Adipocyte (in vitro differentiated cells): Measurements from ENCODE around the gene TRIM61.
"Not testable (repeated sequence)": the region's sequence is repeated elsewhere in the genome, so short reads cannot be mapped to it uniquely, and the experiment has no call there.

Experiments
- DNase-seq: peaks from one replicate; pipeline ENCODE4 v3.0.0-alpha.2; 2015; ENCODE audit warnings: low read depth
- H3K27me3 ChIP-seq: replicated peaks from 2 replicates; pipeline ENCODE4 v1.7.0; 2013; ENCODE audit warnings: mild to moderate bottlenecking, low read length, moderate library complexity; ENCODE audit not compliant: control insufficient read depth, insufficient read depth
- H3K36me3 ChIP-seq: 2 replicates; pipeline ENCODE4 v1.7.0; 2013; ENCODE audit warnings: low read length, mild to moderate bottlenecking, moderate library complexity; ENCODE audit not compliant: control insufficient read depth, insufficient read depth, severe bottlenecking
- H3K4me1 ChIP-seq: 2 replicates; pipeline ENCODE4 v1.7.0; 2013; ENCODE audit warnings: mild to moderate bottlenecking, low read length, moderate library complexity; ENCODE audit not compliant: control insufficient read depth, insufficient read depth
- H3K4me3 ChIP-seq: 2 replicates; pipeline ENCODE4 v1.7.0; 2013; ENCODE audit warnings: mild to moderate bottlenecking, low read length, moderate library complexity
- H3K9ac ChIP-seq: 2 replicates; pipeline ENCODE4 v1.7.0; 2013; ENCODE audit warnings: mild to moderate bottlenecking, low read length, moderate library complexity
- H3K9me3 ChIP-seq: 2 replicates; pipeline ENCODE4 v1.7.0; 2013; ENCODE audit warnings: mild to moderate bottlenecking, low read length, moderate library complexity; ENCODE audit not compliant: control insufficient read depth

TRIM61 gene

DNA sequence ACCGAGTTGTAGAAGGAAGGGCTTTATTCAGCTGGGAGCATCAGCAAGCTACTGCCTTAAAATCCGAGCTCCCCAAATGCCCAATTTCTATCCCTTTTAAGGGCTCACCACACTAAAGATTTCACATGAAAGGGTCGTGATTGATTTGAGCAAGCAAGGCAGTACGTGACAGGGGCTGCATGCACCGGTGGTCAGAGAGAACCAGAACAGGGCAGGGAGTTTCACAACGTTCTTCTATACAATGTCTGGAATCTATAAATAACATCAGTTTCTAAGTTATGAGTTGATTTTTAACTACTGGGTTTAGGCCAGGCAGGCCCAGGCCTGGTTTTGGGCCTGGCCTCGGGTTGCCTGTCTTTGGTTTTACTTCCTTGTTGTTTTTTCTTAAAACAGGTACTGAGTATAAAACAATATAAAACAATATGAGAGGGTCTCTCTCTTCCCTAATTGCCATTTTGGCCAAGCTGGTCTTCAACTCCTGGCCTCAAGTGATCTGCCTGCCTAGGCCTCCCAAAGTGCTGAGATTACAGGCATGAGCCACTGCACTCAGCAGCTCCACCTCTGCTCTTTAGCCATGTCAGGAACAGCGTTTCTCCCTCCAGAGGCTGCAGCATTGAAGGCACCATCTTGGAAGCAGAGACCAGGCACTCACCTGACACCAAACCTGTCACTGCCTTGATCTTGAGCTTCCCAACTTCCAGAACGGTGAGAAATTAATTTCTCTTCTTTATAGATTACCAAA is 41.4 kb downstream of the TRIM61 start:
- not testable (repeated sequence) for H3K36me3 ChIP-seq, H3K4me3 ChIP-seq, DNase-seq, H3K27me3 ChIP-seq, H3K9ac ChIP-seq, H3K9me3 ChIP-seq
- peaks cover 10% of the 10 kb centered on the region for H3K4me1 ChIP-seq

DNA sequence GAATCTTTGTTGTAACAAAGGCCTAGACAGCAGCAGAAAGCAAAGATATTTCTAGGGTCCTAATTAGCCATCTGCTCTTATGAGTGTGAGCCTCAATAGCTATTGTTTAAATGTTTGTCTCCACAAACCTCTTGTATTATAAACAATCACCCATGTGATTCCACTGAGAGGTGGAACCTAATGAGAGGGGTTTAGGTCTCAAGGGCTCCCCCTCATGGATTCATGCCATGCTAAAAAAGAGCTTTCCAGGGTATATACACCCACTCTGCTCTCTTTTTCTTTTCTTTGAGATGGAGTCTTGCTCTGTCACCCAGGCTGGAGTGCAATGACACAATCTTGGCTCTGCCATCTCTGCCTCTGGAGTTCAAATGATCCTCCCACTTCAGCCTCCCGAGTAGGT is 42.1 kb downstream of the TRIM61 start:
- peaks cover 10% of the 10 kb centered on the region for H3K4me1 ChIP-seq
- H3K27me3 ChIP-seq = no peaks in the 10 kb centered on the region
- no peaks in the 10 kb centered on the region for H3K9me3 ChIP-seq
- H3K9ac ChIP-seq = no peak overlapping the region
- no peaks in the 10 kb centered on the region for H3K36me3 ChIP-seq
- H3K4me3 ChIP-seq = no peak overlapping the region
- no peak for DNase-seq

DNA sequence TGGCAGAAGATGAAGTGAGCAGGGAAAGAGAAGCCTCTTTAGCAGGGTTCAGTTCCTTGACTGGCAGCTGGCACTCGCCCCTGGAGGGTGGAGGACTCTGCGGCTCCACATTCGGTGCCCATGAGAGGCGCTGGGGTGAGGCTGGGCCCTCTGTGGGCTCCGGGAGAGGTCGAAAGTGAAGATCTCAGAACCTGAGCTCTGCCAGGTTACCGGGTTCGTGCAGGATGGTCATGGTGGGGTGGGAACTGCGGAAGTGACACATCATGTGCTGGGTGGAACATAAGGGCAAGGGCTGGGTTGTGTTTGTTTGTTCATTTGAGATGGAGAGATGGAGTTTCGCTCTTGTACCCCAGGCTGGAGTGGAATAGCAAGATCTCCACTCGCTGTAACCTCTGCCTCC is 44.2 kb downstream of the TRIM61 start:
- Histone ChIP-seq H3K9me3 (no peaks in the 10 kb centered on the region), H3K36me3 (no peaks in the 10 kb centered on the region), H3K4me1 (peaks cover 10% of the 10 kb centered on the region), H3K27me3 (no peaks in the 10 kb centered on the region), H3K9ac (no peak overlapping the region), H3K4me3 (no peak overlapping the region)
- no peak for DNase-seq

DNA sequence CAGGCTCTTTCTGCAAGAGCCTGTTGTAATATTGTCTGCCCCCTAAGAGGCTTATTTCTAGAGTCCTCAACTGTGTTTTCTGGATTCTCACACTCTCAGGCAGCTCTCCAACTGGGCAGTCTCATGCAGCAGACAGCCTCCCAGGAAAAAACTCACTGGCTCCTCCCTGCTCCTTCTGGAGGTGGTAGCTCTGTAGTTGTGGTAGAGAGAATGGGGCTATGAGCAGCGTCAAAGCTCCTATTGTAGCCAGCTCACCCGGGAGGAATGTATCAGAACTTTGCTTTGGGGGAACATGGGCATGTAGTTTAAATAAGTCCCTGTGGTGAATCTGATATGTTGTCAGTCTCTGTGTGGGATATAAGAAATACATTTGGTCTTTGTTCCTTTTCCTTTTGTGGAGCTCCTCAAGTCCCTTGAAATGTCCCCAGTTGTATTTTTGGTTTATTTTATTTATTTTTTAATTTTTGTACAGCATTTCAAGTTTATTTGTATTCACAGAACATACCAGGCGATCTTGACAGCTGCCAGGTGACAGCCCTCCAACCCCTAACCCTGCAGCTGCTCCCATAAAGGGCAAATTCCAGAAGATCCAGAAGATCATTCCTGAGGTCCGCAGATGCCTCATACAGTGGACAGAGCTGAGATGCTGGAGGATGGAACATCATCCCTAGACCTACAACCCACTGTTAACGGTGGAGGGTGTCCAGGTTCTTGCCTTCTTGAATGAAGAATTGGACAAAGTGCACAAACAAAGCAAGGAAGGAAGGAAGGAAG is 45.7 kb downstream of the TRIM61 start:
- no peak overlapping the region for H3K4me3 ChIP-seq
- DNase-seq = no peak
- no peak overlapping the region for H3K9ac ChIP-seq
- no peaks in the 10 kb centered on the region for H3K27me3 ChIP-seq
- peaks cover 3% of the 10 kb centered on the region for H3K4me1 ChIP-seq
- no peaks in the 10 kb centered on the region for H3K9me3 ChIP-seq
- no peaks in the 10 kb centered on the region for H3K36me3 ChIP-seq

DNA sequence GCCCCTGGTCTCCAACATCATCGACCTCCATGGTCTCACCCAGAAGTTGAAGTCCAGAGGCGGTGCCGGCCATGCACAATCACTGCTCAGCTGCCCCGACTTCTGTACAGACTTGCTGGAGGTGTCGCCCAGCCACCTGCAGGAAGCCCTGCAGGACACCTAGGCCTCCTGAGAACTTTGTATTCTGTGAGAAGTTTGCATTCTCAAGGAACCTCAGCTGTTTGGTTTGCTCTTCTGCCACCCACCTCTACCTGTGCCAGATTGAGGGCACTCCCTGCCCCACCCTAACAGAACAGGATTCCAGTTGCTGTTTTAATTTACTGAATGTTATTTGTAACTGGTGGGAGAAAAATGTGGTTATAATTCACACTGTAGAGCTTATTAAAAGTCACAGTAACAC is 46.8 kb downstream of the TRIM61 start:
- DNase-seq = no peak
- Histone ChIP-seq H3K36me3 (no peaks in the 10 kb centered on the region), H3K4me1 (peaks cover 12% of the 10 kb centered on the region), H3K27me3 (no peaks in the 10 kb centered on the region), H3K4me3 (no peak overlapping the region), H3K9ac (no peak overlapping the region), H3K9me3 (no peaks in the 10 kb centered on the region)

DNA sequence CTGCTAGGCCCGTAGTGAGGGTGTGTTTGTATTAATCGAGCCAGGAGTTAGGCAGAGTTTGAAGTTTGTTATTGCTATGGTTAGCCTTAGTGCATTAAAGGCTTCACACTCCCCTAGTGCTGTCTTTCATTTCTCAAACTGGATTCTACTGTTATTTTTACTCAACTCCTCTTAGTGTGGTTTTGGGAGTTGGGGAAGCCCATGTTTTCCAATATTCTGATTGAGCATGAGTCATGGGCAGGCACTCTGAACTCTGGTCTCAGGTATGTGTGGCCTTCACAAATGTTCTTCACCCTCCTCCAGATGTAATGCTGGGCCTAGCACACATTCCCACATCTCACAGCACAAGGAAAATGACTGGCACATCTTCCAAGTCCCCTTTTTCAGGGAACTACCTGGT is 50.4 kb downstream of the TRIM61 start:
- not testable (repeated sequence) for H3K9ac ChIP-seq, DNase-seq, H3K27me3 ChIP-seq

DNA sequence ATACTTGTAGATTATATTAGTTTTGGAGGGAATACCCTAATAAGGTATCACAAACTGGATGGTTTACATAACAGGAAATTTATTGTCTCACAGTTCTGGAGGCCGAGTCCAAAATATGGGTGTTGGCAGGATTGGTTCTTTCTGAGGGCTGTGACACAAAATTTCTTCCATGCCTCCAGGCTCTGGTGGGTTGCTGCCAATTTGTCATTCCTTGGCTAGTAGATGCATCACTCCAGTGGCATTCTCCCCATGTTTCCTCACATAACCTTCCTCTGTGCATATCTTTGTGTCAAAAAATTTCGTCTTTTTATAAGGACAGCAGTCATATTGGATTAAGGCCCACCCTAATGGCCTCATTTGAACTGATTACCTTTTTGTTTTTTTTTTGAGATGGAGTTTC is 51.2 kb downstream of the TRIM61 start:
- Histone ChIP-seq H3K9ac (no peak overlapping the region), H3K4me1 (peaks cover 12% of the 10 kb centered on the region), H3K4me3 (no peak overlapping the region), H3K27me3 (no peaks in the 10 kb centered on the region), H3K36me3 (no peaks in the 10 kb centered on the region), H3K9me3 (no peaks in the 10 kb centered on the region)
- DNase-seq = peak; percentile 39

More for the DNA sequence above, 50.4 kb downstream of the TRIM61 start:
- peaks cover 12% of the 10 kb centered on the region for H3K4me1 ChIP-seq
- H3K4me3 ChIP-seq, H3K9me3 ChIP-seq, H3K36me3 ChIP-seq: not testable (repeated sequence)

DNA sequence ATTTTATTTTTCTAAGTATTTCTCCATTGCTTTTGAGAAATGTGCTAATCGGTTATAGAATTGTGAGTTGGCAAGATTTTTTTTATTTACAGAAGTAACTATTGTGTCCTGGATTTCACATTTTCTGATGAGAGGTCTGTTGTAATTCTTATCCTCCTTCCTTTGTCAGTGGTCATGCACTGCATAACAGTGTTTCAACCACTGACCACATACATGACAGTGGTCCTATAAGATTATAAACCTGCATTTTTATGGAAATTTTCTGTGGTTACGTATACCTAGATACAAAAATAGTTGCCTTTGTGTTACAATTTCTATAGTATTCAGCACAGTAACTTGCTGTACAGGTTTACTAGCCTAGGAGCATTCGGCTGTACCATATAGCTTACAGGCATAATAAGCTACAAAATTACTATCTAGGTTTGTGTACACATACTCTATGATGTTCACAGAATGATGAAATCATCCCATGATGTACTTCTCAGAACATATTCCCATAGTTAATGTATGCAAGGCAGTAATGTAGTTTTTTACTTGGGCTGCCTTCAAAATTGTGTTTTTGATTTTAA is 52.7 kb downstream of the TRIM61 start:
- DNase-seq = no peak
- Histone ChIP-seq H3K9me3 (no peaks in the 10 kb centered on the region), H3K4me3 (no peak overlapping the region), H3K4me1 (peaks cover 12% of the 10 kb centered on the region), H3K36me3 (no peaks in the 10 kb centered on the region), H3K9ac (no peak overlapping the region), H3K27me3 (no peaks in the 10 kb centered on the region)

DNA sequence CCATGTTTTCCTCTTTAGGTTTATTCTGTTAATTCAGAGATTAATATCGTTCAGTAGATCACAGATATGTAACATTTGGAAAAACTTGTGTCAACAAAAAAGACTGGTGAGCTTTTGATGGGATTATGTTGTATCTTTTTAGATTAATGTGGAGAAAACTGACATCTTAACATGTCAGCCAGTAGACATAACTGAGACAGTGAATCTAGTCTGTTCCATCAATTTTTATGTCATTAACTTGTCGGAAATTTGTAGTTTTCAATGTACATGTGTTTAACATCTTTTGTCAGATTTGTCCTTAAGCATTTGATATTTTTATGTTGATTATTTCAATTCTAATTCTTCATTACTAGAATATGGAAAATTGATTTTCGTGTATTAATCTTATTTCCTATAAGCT is 58.5 kb downstream of the TRIM61 start:
- Histone ChIP-seq H3K27me3 (no peaks in the 10 kb centered on the region), H3K4me1 (no peaks in the 10 kb centered on the region), H3K9ac (no peak overlapping the region), H3K36me3 (no peaks in the 10 kb centered on the region), H3K9me3 (no peaks in the 10 kb centered on the region), H3K4me3 (no peak overlapping the region)
- DNase-seq = no peak
